OCI-LY7 (cell line): ENCODE measurements around the gene ATAD3B. TPM values are rescaled to one million over a fixed set of nuclear protein-coding genes. Genes with fewer than 3 reads are reported as not detected.

Experiments used
- BruUV-seq: library from RNA; stranded (reverse); fragments of 400-500 nt; replicated peaks from 2 replicates; lab custom pipeline; 2021; lab: Mats Ljungman, UMichigan
- CTCF ChIA-PET: fragments of 300-600 bp; sonication (Branson Sonifier 250); formaldehyde crosslinking; loops from one replicate; lab custom pipeline; 2022; ENCODE audit warnings: antibody characterized with exemption; ENCODE audit not compliant: unreplicated experiment; lab: Charles Lee
- POLR2A ChIA-PET: fragments of 300-600 bp; sonication (Branson Sonifier 250); formaldehyde crosslinking; loops from one replicate; lab custom pipeline; 2022; ENCODE audit warnings: antibody characterized with exemption; lab: Charles Lee
- DNase-seq: peaks from one replicate; pipeline ENCODE4 v3.0.0-alpha.2; 2015; ENCODE audit warnings: low spot score
- H2AFZ ChIP-seq: fragments of 200-600 bp; sonication (generic), shearing (Covaris generic); 2 replicates; pipeline ENCODE4 v1.6.1; 2014; ENCODE audit warnings: mild to moderate bottlenecking, antibody characterized with exemption, low read length, moderate library complexity
- H3K27ac ChIP-seq: fragments of 200-600 bp; sonication (generic); 2 replicates; pipeline ENCODE4 v1.5.1; 2014; ENCODE audit warnings: mixed run types, low read depth, mild to moderate bottlenecking, moderate library complexity, low read length, inconsistent platforms; ENCODE audit not compliant: poor library complexity, severe bottlenecking
- H3K36me3 ChIP-seq: fragments of 200-600 bp; sonication (generic); 2 replicates; pipeline ENCODE4 v1.6.1; 2014; ENCODE audit warnings: mild to moderate bottlenecking, antibody characterized with exemption, low read length, moderate library complexity, mixed read lengths; ENCODE audit not compliant: insufficient read depth
- H3K4me1 ChIP-seq: fragments of 200-600 bp; sonication (generic); 2 replicates; pipeline ENCODE4 v1.5.1; 2014; ENCODE audit warnings: mild to moderate bottlenecking, low read length; ENCODE audit not compliant: insufficient read depth, poor library complexity, severe bottlenecking
- H3K4me2 ChIP-seq: fragments of 200-600 bp; sonication (generic); 2 replicates; pipeline ENCODE4 v1.6.1; 2014; ENCODE audit warnings: mild to moderate bottlenecking, low read length
- H3K4me3 ChIP-seq: fragments of 200-600 bp; sonication (generic); 2 replicates; pipeline ENCODE4 v1.5.1; 2014; ENCODE audit warnings: mild to moderate bottlenecking, low read depth, low read length; ENCODE audit not compliant: poor library complexity, severe bottlenecking
- H3K79me2 ChIP-seq: fragments of 200-600 bp; sonication (generic); 2 replicates; pipeline ENCODE4 v1.6.1; 2016; ENCODE audit warnings: low read depth, mild to moderate bottlenecking, low read length, moderate library complexity, mixed read lengths; ENCODE audit not compliant: insufficient read depth
- H3K9me2 ChIP-seq: fragments of 200-600 bp; sonication (generic); 2 replicates; pipeline ENCODE4 v1.6.1; 2016; ENCODE audit warnings: mild to moderate bottlenecking, low read length, mixed read lengths; ENCODE audit not compliant: insufficient read depth
- H3K9me3 ChIP-seq: fragments of 200-600 bp; sonication (generic); 2 replicates; pipeline ENCODE4 v1.6.1; 2014; ENCODE audit warnings: mild to moderate bottlenecking, mixed run types, low read length, mixed read lengths
- H4K20me1 ChIP-seq: fragments of 200-600 bp; sonication (generic); 2 replicates; pipeline ENCODE4 v1.6.1; 2014; ENCODE audit warnings: mild to moderate bottlenecking, antibody characterized with exemption, low read length, moderate library complexity, mixed read lengths; ENCODE audit not compliant: insufficient read depth
- EZH2phosphoT487 ChIP-seq: fragments of 200-600 bp; sonication (generic); IDR thresholded peaks from 2 replicates; pipeline ENCODE4 v1.6.1; 2018; ENCODE audit warnings: low read depth, borderline replicate concordance, mild to moderate bottlenecking, mixed run types, antibody characterized with exemption, low read length, moderate library complexity, mixed read lengths
- intact Hi-C: fragments of 100-400 bp; cut with micrococcal nuclease; formaldehyde crosslinking; loops from one replicate; pipeline ENCODE4 v1.10.0; 2022; ENCODE audit not compliant: unreplicated experiment
- total RNA-seq, 2 experiments: library from RNA; depleted of rRNA in 1 of 2; stranded (reverse); fragments of >200 nt in 1 of 2; shearing (Covaris generic) in 1 of 2; gene quantifications; 2 replicates each; pipeline ENCODE4 v1.2.3, GENCODE V29; 2014 to 2022
- TF ChIP-seq, protein P1 (sequence below): fragments of 200-600 bp; sonication (generic); conservative IDR thresholded peaks from 2 replicates; pipeline ENCODE4 v1.5.1; 2014; ENCODE audit warnings: mild to moderate bottlenecking, antibody characterized with exemption, low read length, moderate library complexity, mixed read lengths

Gene ATAD3B
- total RNA-seq, 2 experiments from 2014 or later = 54.9 to 62.4 TPM

DNA sequence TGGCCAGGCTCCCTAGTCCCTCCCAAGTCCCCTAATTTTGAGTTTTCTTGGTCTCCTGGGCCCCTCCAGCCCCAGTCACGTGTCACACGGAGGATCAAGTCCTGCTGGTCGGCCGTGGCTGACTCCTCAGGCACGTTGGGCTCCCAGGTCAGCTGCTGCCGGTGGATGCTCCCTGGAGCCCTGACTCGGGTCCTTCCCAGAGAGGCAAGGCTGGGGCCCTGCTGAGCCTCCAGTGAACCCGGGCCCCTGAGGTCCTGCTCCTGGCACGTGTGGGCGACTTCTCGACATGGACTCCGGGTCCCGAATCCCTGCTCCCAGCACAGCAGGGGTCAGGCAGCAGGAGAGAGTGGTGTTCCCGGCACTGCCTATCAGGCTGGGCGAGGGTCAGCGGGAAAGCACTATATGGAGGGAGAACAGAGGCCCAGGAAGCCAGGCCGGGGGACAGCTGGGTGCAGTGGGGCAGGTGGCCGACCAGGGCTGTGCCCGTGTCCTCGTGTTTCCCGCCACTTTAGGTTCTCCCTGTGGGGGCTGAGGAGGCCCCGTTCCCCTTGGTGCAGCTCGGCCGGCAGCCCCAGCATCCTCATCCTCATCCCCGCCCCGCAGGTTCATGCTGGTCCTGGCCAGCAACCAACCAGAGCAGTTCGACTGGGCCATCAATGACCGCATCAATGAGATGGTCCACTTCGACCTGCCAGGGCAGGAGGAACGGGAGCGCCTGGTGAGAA, 55.7 kb downstream of the ATAD3B start:
- TF ChIP-seq EZH2phosphoT487 = no peak
- TF ChIP-seq, protein P1, sequence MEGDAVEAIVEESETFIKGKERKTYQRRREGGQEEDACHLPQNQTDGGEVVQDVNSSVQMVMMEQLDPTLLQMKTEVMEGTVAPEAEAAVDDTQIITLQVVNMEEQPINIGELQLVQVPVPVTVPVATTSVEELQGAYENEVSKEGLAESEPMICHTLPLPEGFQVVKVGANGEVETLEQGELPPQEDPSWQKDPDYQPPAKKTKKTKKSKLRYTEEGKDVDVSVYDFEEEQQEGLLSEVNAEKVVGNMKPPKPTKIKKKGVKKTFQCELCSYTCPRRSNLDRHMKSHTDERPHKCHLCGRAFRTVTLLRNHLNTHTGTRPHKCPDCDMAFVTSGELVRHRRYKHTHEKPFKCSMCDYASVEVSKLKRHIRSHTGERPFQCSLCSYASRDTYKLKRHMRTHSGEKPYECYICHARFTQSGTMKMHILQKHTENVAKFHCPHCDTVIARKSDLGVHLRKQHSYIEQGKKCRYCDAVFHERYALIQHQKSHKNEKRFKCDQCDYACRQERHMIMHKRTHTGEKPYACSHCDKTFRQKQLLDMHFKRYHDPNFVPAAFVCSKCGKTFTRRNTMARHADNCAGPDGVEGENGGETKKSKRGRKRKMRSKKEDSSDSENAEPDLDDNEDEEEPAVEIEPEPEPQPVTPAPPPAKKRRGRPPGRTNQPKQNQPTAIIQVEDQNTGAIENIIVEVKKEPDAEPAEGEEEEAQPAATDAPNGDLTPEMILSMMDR = no peak
- Histone ChIP-seq H3K9me2 (no peaks in the 10 kb centered on the region), H3K4me1 (no peaks in the 10 kb centered on the region), H3K4me2 (no peak overlapping the region), H3K4me3 (no peak overlapping the region), H3K36me3 (peaks cover 77% of the 10 kb centered on the region), H3K9me3 (0 out of 2 replicates have a peak, but pooled peaks cover 4% of the 10 kb centered on the region), H2AFZ (no peak overlapping the region), H3K27ac (no peak overlapping the region), H4K20me1 (no peaks in the 10 kb centered on the region), H3K79me2 (no peaks in the 10 kb centered on the region)
- intact Hi-C loops = no loop called here
- no TSS peak for BruUV-seq
- no peak for DNase-seq
- POLR2A ChIA-PET = no interaction called here
- CTCF ChIA-PET = no interaction called here

DNA sequence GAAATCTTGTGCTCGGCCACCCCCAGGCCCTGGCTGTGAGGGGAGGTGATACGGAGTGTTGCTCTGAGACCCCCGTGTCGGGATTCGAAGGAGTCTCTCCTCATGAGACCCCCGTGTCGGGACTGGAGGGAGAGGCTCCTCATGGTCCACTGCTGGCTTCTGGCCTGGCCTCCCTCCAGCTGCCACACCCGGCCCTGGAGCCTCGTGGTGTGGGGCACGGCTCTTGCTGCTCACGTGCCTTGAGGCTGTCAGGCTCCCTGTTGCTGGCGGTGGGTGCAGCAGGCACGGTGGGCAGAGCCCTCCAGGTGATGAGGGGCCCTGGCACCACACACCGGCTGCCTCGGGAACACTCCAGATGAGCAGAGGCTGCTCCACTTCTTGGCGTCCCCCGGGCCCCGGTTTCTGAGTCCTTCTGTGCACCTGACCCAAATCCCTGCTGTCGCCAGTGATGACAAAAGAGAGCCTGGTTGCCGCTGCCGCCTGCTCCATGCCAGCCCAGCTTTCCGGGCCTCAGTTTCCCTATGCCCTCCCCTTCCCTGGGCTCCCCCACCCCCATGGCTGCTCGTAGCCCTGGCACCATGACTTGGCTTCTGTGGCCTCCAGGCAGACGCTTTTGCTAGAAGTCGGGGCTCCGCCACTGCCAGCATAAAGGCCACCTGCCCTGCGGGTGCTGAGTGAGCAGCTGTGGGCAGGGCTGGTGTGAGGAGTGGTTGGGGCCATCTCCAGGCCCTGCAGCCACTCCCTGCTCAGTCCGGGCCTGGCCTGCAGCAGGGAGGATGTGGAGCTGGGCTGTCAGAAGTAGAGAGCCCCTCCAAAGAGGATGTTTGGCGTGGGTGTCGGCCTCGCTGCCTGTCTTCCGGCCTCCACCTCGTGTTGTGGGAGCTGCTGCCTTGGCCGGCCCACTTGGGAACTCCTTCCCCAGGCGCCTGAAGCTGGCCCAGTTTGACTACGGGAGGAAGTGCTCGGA, 57.0 kb downstream of the ATAD3B start:
- Histone ChIP-seq H3K4me2 (no peak overlapping the region), H3K4me1 (no peaks in the 10 kb centered on the region), H3K9me2 (no peaks in the 10 kb centered on the region), H3K79me2 (no peaks in the 10 kb centered on the region), H3K36me3 (peaks cover 73% of the 10 kb centered on the region), H2AFZ (no peak overlapping the region), H3K9me3 (0 out of 2 replicates have a peak, but pooled peaks cover 4% of the 10 kb centered on the region), H3K4me3 (no peak overlapping the region), H4K20me1 (no peaks in the 10 kb centered on the region), H3K27ac (no peak overlapping the region)
- ChIA-PET CTCF (no interaction called here), POLR2A (no interaction called here)
- DNase-seq = no peak
- TF ChIP-seq EZH2phosphoT487 = no peak
- TF ChIP-seq, protein P1 = no peak
- intact Hi-C loops = no loop called here
- no TSS peak for BruUV-seq
